H1 (cell line): ENCODE results near the gene NID1. TPM values are rescaled to one million over a fixed set of nuclear protein-coding genes. Genes with fewer than 3 reads are reported as not detected.

Experiments used
- CHD2 ChIP-seq: IDR thresholded peaks from 2 replicates; pipeline ENCODE4 v1.6.1; 2012; ENCODE audit warnings: low read length, improper control_type of control experiment
- NRF1 ChIP-seq: IDR thresholded peaks from 2 replicates; pipeline ENCODE4 v1.6.1; 2011; ENCODE audit warnings: mild to moderate bottlenecking, low read depth, low read length, improper control_type of control experiment
- YY1 ChIP-seq: IDR thresholded peaks from 2 replicates; pipeline ENCODE4 v1.6.1; 2011; ENCODE audit warnings: low read depth, mild to moderate bottlenecking, low read length
- polyA plus RNA-seq, 7 experiments: library from polyadenylated mRNA; depleted of rRNA in 3 of 7; stranded (reverse) in 5 of 7; unstranded in 2 of 7; fragments of >200 nt in 5 of 7; fragments of 200-250 nt in 2 of 7; gene quantifications; 1 replicate in 5 of 7; 2 replicates in 1 of 7; 4 replicates in 1 of 7; pipeline versions ENCODE4 v1.2.1 to v1.2.3, GENCODE V29; 2011 to 2013; ENCODE audit warnings: missing spikeins in 2 of 7, mixed read lengths in 2 of 7
- total RNA-seq: library from RNA; stranded (reverse); fragmentation: NEBNext Ultra II Directional; extraction: Animal tissue kit (Norgen Biotek cat#: 25700); gene quantifications from 2 replicates; pipeline ENCODE4 v1.2.1, GENCODE V29; 2021

Gene NID1
- total and polyA plus RNA-seq, 2 of the 8 experiments (the other 6 are each of a cell fraction or from before 2014, with no cell fraction given) = 20.9 to 25.4 TPM

GRCh38 chr1:235997049-235997448 is 67.8 kb downstream of the NID1 start (continued):
- TF ChIP-seq NRF1 (no peak), CHD2 (no peak), YY1 (no peak)
